ENCODE measurements around the gene TSR2. TPM values are rescaled to one million over a fixed set of nuclear protein-coding genes. Genes with fewer than 3 reads are reported as not detected.
"Not testable (repeated sequence)": the region's sequence is repeated elsewhere in the genome, so short reads cannot be mapped to it uniquely, and the experiment has no call there.

TSR2 gene
- total RNA-seq, 1 donor from 2014 or later = 43.7 TPM

DNA sequence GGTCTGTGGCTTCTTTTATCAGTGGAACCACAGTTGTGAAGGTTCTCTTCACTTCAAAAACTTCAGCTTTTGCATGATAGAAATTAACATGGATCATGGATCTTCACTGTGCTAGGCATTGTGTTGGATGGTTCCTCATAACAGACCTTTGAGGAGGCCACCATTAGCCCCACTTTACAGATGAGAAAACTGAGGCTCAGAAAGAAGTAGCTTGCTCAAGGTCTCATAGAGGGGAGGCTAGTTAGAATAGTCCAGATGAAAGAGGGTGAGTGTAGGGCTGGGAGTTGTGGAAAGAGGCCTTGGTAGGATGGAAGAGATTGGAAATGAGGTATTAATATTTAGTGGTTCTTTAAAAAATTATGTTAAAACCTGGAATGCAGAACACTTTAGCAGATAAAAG is 2.6 kb downstream of the TSR2 start:
- peaks cover 14% of the 10 kb centered on the region for H3K4me1 Mint-ChIP-seq
- H3K27me3 Mint-ChIP-seq = no peaks in the 10 kb centered on the region
- no peak for DNase-seq
- H3K4me3 Mint-ChIP-seq = no peak overlapping the region
- H3K9me3 Mint-ChIP-seq = no peaks in the 10 kb centered on the region
- intact Hi-C loops (cut with micrococcal nuclease) = loop anchor here (5.0 kb wide), 2 partner anchors 365 to 720 kb away; partner anchors contain the start of gene MAGED2
- H3K27ac Mint-ChIP-seq = no peak overlapping the region
- peaks cover 21% of the 10 kb centered on the region for H3K36me3 Mint-ChIP-seq (ENCODE audit: low read depth)

- intact Hi-C loops (cut with micrococcal nuclease) = loop anchor here (5.0 kb wide), 2 partner anchors 363 to 718 kb away; partner anchors contain the start of gene MAGED2
- peaks cover 14% of the 10 kb centered on the region for H3K4me1 Mint-ChIP-seq
- H3K27me3 Mint-ChIP-seq = no peaks in the 10 kb centered on the region
- H3K4me3 Mint-ChIP-seq = no peak overlapping the region
- H3K36me3 Mint-ChIP-seq (ENCODE audit: low read depth) = peaks cover 21% of the 10 kb centered on the region
- no peak for DNase-seq
- H3K9me3 Mint-ChIP-seq = no peaks in the 10 kb centered on the region
- H3K27ac Mint-ChIP-seq = no peak overlapping the region
These were observed 4.5 kb downstream of the TSR2 start for GRCh38 chrX:54444752-54445151.

DNA sequence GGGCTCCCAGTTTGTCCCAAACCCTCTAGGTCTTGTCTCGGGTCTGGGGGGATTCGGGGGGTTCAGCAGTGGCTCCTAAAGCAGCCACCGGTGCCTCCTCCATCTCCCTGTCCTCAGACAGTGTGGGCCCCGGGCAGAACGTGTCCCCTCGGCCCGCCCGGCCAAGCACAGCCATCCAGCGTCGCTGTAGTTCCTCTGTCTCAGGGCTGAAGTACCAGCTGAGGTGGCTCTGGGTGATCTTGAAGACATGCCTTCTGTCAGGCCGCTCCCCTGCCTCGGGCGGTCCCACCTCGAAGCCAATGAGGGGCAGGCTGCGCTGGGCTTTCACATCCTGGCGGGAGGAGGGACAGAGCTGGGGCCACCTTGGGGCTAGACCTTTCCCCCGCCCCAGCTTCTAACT is 5.9 kb downstream of the TSR2 start:
- peaks cover 21% of the 10 kb centered on the region for H3K36me3 Mint-ChIP-seq (ENCODE audit: low read depth)
- no peaks in the 10 kb centered on the region for H3K9me3 Mint-ChIP-seq
- H3K27me3 Mint-ChIP-seq = no peaks in the 10 kb centered on the region
- DNase-seq = no peak
- no peak overlapping the region for H3K4me3 Mint-ChIP-seq
- intact Hi-C loops (cut with micrococcal nuclease) = no loop called here
- H3K4me1 Mint-ChIP-seq = peaks cover 11% of the 10 kb centered on the region
- H3K27ac Mint-ChIP-seq = no peak overlapping the region

DNA sequence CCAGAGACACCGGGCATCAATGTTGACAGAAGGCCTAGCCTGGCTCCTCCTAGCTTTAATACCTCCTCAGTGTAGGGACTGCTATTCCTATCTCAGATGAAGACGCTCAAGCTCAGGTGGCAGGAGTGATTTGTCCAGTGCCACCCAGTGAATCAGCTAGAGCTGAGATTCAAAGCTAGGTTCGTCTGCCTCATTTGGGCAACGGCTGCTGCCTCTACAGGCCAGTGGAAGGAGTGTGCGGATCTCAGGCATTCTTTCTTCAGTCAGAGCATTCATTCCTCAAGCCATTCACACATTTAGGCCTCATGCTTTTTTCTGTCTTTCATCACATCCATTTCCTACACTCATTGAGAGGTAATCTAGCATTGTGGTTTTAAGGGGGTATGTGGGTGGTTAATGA is 7.3 kb downstream of the TSR2 start:
- peaks cover 18% of the 10 kb centered on the region for H3K36me3 Mint-ChIP-seq (ENCODE audit: low read depth)
- H3K4me1 Mint-ChIP-seq = peaks cover under 1% of the 10 kb centered on the region
- DNase-seq = no peak
- intact Hi-C loops (cut with micrococcal nuclease) = no loop called here
- no peak overlapping the region for H3K4me3 Mint-ChIP-seq
- H3K27me3 Mint-ChIP-seq = no peaks in the 10 kb centered on the region
- no peaks in the 10 kb centered on the region for H3K9me3 Mint-ChIP-seq
- H3K27ac Mint-ChIP-seq = no peak overlapping the region

GRCh38 chrX:54449929-54450328 is 9.7 kb downstream of the TSR2 start:
- Mint-ChIP-seq H3K4me3 (no peak overlapping the region), H3K9me3 (no peaks in the 10 kb centered on the region), H3K27ac (no peak overlapping the region), H3K27me3 (no peaks in the 10 kb centered on the region), H3K36me3 (ENCODE audit: low read depth) (peaks cover 1% of the 10 kb centered on the region), H3K4me1 (no peaks in the 10 kb centered on the region)
- intact Hi-C loops (cut with micrococcal nuclease) = no loop called here
- DNase-seq = no peak

- Mint-ChIP-seq H3K4me1 (no peaks in the 10 kb centered on the region), H3K27ac (no peak overlapping the region), H3K4me3 (no peak overlapping the region), H3K27me3 (no peaks in the 10 kb centered on the region), H3K9me3 (no peaks in the 10 kb centered on the region), H3K36me3 (ENCODE audit: low read depth) (no peaks in the 10 kb centered on the region)
- no peak for DNase-seq
- intact Hi-C loops (cut with micrococcal nuclease) = no loop called here
These were observed 12.7 kb downstream of the TSR2 start for GRCh38 chrX:54452920-54453319.

DNA sequence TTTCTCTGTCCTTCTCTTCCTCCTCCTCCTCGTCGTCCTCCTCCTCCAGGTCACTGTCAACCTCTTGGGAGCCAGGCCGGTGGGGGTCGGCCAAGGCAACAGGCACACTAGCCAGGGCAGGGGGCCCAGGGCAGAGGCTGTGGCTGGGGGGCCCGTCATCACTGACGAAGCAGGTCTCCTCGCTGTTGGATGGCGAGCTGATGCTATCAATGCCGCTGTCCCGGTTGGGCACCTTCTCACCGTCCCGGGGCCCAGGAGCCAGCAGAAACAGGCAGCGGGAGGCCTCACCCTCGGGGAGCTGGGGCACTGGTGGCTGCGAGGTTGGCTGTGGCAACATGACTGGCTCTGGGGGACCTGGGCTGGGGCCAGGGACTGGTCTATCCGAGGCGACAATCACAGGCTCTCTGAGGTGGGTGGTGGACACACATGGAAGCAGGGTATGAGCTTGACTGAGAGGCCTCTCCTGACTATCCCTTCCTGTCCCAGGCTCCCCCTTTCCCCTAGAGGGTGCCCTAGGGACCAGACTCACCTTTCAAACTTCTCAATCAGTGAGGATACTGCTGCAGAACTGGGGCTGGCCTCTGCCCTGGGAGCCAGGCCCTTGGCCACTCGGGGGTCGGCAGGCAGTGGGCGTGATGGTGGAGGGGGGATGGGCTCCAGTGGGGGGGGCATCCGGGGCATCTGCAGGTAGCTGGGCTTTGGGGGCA is 30.0 kb downstream of the TSR2 start:
- H3K27me3 Mint-ChIP-seq = no peaks in the 10 kb centered on the region
- H3K4me3 Mint-ChIP-seq = no peak overlapping the region
- no peaks in the 10 kb centered on the region for H3K4me1 Mint-ChIP-seq
- intact Hi-C loops (cut with micrococcal nuclease) = no loop called here
- no peaks in the 10 kb centered on the region for H3K9me3 Mint-ChIP-seq
- H3K36me3 Mint-ChIP-seq (ENCODE audit: low read depth) = no peaks in the 10 kb centered on the region
- no peak for DNase-seq
- no peak overlapping the region for H3K27ac Mint-ChIP-seq

DNA sequence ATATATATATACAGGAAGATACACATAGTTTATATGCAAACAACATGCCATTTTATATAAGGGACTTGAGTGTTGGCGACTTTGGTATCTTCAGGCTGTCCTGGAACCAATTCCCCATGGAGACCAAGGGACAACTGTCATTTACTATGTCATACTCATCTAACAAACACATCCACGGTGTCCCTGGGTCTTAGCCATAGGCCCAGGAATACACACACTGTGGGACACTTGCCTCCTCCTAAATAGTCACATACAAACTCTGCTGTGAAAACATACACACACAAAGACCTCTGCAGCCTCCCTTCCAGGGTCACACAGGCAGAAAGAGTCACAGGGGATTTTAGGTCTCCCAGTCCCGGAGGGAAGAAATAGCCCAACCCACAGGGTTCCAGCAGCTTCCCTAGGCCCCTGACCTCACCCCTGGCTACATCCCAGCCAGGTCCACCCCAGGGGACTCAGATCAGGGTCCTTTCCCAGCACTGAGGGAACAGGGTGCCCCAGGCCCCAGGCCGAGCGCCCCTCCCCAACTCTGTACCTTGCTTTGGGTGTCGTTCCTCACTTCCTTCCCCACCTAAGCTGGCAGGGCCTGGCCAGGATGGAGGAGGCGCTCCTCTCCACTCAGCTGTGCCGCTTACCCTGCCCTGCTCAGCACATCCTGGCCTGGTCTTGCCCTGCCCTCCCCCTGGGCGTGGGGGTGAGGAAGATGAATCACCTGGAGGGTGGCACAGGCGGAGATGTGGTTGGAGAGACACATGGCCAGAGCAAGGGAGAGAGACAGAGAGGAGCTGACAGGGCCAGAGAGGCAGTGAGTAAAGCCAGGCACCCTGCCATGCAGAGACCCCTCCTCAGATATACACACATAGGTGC is 34.0 kb downstream of the TSR2 start:
- Mint-ChIP-seq H3K27me3 (no peaks in the 10 kb centered on the region), H3K36me3 (ENCODE audit: low read depth) (no peaks in the 10 kb centered on the region), H3K4me1 (no peaks in the 10 kb centered on the region), H3K27ac (no peak overlapping the region), H3K4me3 (no peak overlapping the region), H3K9me3 (no peaks in the 10 kb centered on the region)
- no peak for DNase-seq
- intact Hi-C loops (cut with micrococcal nuclease) = no loop called here

GRCh38 chrX:54479136-54480111 is 39.2 kb downstream of the TSR2 start:
- H3K4me3 Mint-ChIP-seq = no peak overlapping the region
- no peaks in the 10 kb centered on the region for H3K27me3 Mint-ChIP-seq

GRCh38 chrX:54482839-54483593 is 42.8 kb downstream of the TSR2 start:
- DNase-seq = no peak
- intact Hi-C loops (cut with micrococcal nuclease) = no loop called here
- Mint-ChIP-seq H3K4me3 (no peak overlapping the region), H3K36me3 (ENCODE audit: low read depth) (no peaks in the 10 kb centered on the region), H3K9me3 (no peaks in the 10 kb centered on the region), H3K4me1 (no peaks in the 10 kb centered on the region), H3K27ac (no peak overlapping the region), H3K27me3 (no peaks in the 10 kb centered on the region)

More at GRCh38 chrX:54479136-54480111, 39.2 kb downstream of the TSR2 start:
- intact Hi-C loops (cut with micrococcal nuclease) = no loop called here
- no peaks in the 10 kb centered on the region for H3K36me3 Mint-ChIP-seq (ENCODE audit: low read depth)
- DNase-seq = no peak
- no peak overlapping the region for H3K27ac Mint-ChIP-seq
- H3K4me1 Mint-ChIP-seq = no peaks in the 10 kb centered on the region
- H3K9me3 Mint-ChIP-seq = no peaks in the 10 kb centered on the region

DNA sequence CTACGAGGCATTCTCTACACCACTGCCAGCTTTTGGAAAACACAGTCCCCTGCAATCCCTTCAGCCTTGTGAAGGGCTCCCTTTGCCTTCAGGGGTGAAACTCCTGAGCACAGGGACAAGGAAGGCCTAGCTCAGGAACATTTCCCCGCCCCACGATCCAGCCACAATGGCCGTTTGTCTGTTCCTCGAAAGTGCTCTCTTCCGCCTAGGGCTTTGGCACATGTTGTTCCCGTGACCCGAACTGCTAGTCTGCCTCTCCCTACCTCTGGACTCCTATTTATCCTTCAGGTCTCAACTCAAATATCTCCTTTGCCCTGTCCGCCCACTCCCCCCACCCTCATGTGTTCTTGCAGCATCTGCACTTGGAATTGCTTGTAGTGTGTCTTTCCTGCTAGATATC is 43.7 kb downstream of the TSR2 start:
- Mint-ChIP-seq H3K27ac (no peak overlapping the region), H3K27me3 (no peaks in the 10 kb centered on the region), H3K4me1 (no peaks in the 10 kb centered on the region), H3K4me3 (no peak overlapping the region), H3K36me3 (ENCODE audit: low read depth) (no peaks in the 10 kb centered on the region), H3K9me3 (no peaks in the 10 kb centered on the region)
- DNase-seq = no peak
- intact Hi-C loops (cut with micrococcal nuclease) = no loop called here

GRCh38 chrX:54484666-54485065 is 44.5 kb downstream of the TSR2 start:
- H3K27me3 Mint-ChIP-seq = no peaks in the 10 kb centered on the region
- intact Hi-C loops (cut with micrococcal nuclease) = no loop called here
- no peak overlapping the region for H3K27ac Mint-ChIP-seq
- H3K4me1 Mint-ChIP-seq = no peaks in the 10 kb centered on the region
- no peak overlapping the region for H3K4me3 Mint-ChIP-seq
- H3K36me3 Mint-ChIP-seq (ENCODE audit: low read depth) = no peaks in the 10 kb centered on the region
- H3K9me3 Mint-ChIP-seq = no peaks in the 10 kb centered on the region
- no peak for DNase-seq

DNA sequence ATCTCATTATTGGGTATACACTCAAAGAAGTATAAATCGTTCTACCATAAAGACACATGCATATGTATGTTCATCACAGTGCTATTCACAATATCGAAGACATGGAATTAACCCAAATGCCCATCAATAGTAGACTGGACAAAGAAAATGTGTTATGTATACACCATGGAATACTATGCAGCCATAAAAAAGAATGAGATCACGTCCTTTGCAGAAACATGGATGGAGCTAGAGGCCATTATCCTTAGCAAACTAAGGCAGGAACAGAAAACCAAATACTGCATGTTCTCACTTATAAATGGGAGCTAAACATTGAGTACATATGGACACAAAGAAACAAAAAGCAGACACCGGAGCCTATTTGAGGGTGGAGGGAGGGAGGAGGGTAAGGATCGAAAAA is 49.6 kb downstream of the TSR2 start:
- H3K4me1 Mint-ChIP-seq; H3K4me3 Mint-ChIP-seq; DNase-seq; H3K36me3 Mint-ChIP-seq (ENCODE audit: low read depth); H3K27ac Mint-ChIP-seq; H3K9me3 Mint-ChIP-seq; intact Hi-C loops (cut with micrococcal nuclease): not testable (repeated sequence)
- peaks cover 18% of the 10 kb centered on the region for H3K27me3 Mint-ChIP-seq

All from activated CD4-positive, alpha-beta T cell treated with anti-CD3 and anti-CD28 coated beads, Interleukin-2, amount 10 ng/mL, durations not matched to agents 24 days and 14 days (primary cell).